Right cardiac atrium (tissue), 5 donors: ENCODE results near the gene OR2A7. TPM values are rescaled to one million over a fixed set of nuclear protein-coding genes. Genes with fewer than 3 reads are reported as not detected.
A peak's percentile ranks its signal among the peaks of the same experiment; 100 is the strongest.
"Not testable (repeated sequence)": the region's sequence is repeated elsewhere in the genome, so short reads cannot be mapped to it uniquely, and the experiment has no call there.

Experiments
- ATAC-seq, 2 donors: fragments of 200-7000 bp; cut with Tn5 transposase; one replicate each; pipeline versions ENCODE4 v1.8.0 to v1.9.1; 2020; ENCODE audit warnings: moderate library complexity in 2 of 2, mild to moderate bottlenecking in 1 of 2
- DNase-seq, 3 donors: peaks; one replicate each; pipeline ENCODE4 v3.0.0-alpha.2; 2020
- H3K27ac ChIP-seq: one replicate; pipeline ENCODE4 v1.5.1; 2013; ENCODE audit warnings: mild to moderate bottlenecking, low read length, control low read depth, moderate library complexity
- H3K27me3 ChIP-seq: one replicate; pipeline ENCODE4 v1.6.1; 2013; ENCODE audit not compliant: control insufficient read depth, insufficient read depth
- H3K4me1 ChIP-seq: one replicate; pipeline ENCODE4 v1.6.1; 2013; ENCODE audit warnings: low read length; ENCODE audit not compliant: control insufficient read depth, insufficient read depth
- H3K4me3 ChIP-seq: one replicate; pipeline ENCODE4 v1.5.1; 2013; ENCODE audit warnings: low read length, control low read depth
- H3K9me3 ChIP-seq: one replicate; pipeline ENCODE4 v1.6.1; 2013; ENCODE audit warnings: low read length; ENCODE audit not compliant: control insufficient read depth
- WGBS: extraction: QIAGEN DNeasy Blood & Tissue Kit; methylation state at CpG from one replicate; pipeline ENCODE4 v1.1.7; 2013; 5-methylcytosine and 5-hydroxymethylcytosine counted together
- intact Hi-C, 4 donors: fragments of 100-400 bp; cut with DNase I; formaldehyde crosslinking; loops; one replicate each; pipeline versions ENCODE4 v1.11.0 to v1.14.0; 2022 to 2023
- polyA plus RNA-seq: library from polyadenylated mRNA; stranded (reverse); fragments of 200-250 nt; gene quantifications from one replicate; pipeline ENCODE4 v1.2.3, GENCODE V29; 2013
- total RNA-seq, 4 donors: library from RNA; stranded (reverse); fragmentation: NEBNext Ultra II Directional; extraction: Animal tissue kit (Norgen Biotek cat#: 25700); gene quantifications; one replicate each; pipeline ENCODE4 v1.2.1, GENCODE V29; 2021
- donor health status: healthy with polysubstance abuse.
- donor health status: DM: no; HTN: yes; CAD: no.
- donor health status: DM: no; HTN: no; CAD: no.
- donor health status: DM: no; HTN: yes; CAD: no; lungs with severe emphysema.
- donor health status: DM: yes; HTN: yes; CAD: no.

OR2A7 gene
- total and polyA plus RNA-seq, 5 donors, result 0.40 to 1.5 (median 1.4) TPM

DNA sequence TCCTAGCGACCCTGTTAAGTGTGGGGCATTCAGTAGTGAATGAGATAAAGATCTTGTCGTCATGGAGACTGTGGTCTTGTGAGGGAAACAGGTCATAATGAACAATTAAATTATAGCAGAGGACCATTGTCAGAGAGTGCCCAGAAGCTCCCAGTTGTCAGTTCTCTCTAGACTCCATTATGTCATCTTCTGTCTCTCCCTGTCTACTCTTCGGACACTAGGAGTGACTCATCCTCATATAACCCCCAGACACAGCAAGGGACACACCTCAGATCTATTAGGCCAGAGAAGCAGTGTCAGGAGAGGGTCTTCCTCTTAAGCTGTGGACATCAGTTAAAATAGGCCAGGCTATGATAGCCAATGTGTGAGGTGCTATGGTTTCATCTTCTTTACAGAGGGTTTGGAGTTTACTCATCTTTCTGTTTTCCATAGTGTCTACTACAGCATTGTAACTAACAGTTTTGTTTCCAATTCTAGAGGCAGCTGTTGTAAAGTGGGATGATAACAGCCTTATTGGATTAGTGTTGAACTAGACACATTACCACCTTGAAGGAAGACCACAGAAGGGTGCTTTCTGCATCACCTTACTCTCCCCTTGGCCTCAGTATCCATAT lies 22.7 kb upstream of the OR2A7 start:
- WGBS, result no CpG with 5 or more reads among the region's 3 CpGs
- H3K4me3 ChIP-seq, intact Hi-C loops, DNase-seq, ATAC-seq, H3K27ac ChIP-seq, H3K9me3 ChIP-seq, H3K4me1 ChIP-seq, H3K27me3 ChIP-seq: not testable (repeated sequence)

DNA sequence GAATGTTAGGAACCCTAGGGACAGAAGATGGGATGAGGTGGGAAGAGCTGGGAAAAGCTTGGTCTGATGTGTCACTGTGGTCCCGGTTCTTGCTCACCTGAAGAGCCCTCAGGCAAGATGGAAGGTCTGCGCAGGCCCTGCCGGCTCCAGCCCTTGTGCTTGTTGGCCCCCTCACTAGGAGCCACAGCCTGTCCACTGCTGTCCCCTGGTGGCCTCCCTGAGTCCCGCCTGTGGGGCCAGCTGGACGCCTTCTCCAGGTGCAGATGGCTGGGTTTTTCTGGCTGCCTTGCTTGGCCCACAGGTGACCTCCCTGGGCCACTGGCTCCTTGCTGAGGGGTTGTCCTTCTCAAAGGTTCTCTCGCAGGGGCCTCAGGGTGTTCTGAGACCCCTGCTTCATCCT lies 19.1 kb upstream of the OR2A7 start:
- WGBS, result no CpG with 5 or more reads among the region's 6 CpGs
- ATAC-seq, result peak in 1 of 2 donors; percentile 17
- H3K4me1 ChIP-seq, DNase-seq, H3K9me3 ChIP-seq, H3K4me3 ChIP-seq, intact Hi-C loops, H3K27ac ChIP-seq, H3K27me3 ChIP-seq: not testable (repeated sequence)

- WGBS, result 87% methylated on average over 2 of the region's 4 CpGs
- H3K9me3 ChIP-seq, H3K4me3 ChIP-seq, intact Hi-C loops, H3K27ac ChIP-seq, H3K27me3 ChIP-seq, H3K4me1 ChIP-seq: not testable (repeated sequence)
- DNase-seq (peak in 1 of 3 donors; percentile 11), ATAC-seq (peak in 1 of 2 donors; percentile 7)
Measured at GRCh38 chr7:144282490-144282889, 17.9 kb upstream of the OR2A7 start.

DNA sequence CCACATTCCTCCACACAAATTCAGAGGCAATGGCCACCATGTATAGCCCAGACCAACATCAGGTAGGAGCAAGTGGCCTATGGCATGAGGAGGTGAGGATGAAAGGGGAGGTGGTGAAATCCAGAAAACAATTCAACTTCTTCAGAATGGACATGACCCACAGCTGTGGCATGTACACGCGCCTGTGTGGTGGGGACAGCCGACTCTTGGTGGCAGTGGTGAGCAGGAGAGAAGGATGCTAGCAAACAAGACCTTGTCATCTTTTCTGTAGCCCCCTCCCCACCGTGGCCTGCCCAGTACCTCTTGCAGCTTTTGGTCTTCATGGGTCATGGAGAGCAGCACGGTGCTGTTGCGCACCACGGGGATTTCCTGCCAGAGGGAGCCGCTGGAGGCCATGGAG lies 17.4 kb upstream of the OR2A7 start:
- intact Hi-C loops, H3K4me3 ChIP-seq, DNase-seq, ATAC-seq, H3K9me3 ChIP-seq, H3K4me1 ChIP-seq, H3K27me3 ChIP-seq, H3K27ac ChIP-seq: not testable (repeated sequence)
- WGBS, result no CpG with 5 or more reads among the region's 8 CpGs

- H3K27me3 ChIP-seq, H3K4me1 ChIP-seq, DNase-seq, H3K9me3 ChIP-seq, intact Hi-C loops, H3K27ac ChIP-seq, H3K4me3 ChIP-seq: not testable (repeated sequence)
- WGBS, result 99% methylated on average over 3 of the region's 6 CpGs
- peak in 1 of 2 donors; percentile 9 for ATAC-seq
Measured at GRCh38 chr7:144280010-144280409, 15.4 kb upstream of the OR2A7 start.

DNA sequence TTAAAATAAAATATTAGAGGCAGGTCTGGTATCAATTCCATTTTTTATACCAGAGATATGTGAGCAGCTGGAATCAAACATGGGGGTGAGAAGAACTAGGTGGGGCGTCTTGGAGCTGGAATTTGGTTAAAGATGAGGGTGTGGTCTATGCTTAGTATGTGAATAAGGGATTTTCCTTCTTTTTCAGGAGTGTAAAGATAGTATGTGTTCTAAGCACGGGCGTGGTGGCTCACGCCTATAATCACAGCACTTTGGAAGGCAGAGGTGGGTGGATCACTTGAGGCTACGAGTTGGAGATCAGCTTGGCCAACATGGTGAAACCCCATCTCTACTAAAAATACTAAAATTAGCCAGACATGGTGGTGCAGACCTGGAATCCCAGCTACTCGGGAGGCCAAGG lies 10.7 kb upstream of the OR2A7 start:
- 94% methylated on average over 4 of the region's 6 CpGs for WGBS
- ATAC-seq, H3K27me3 ChIP-seq, H3K9me3 ChIP-seq, H3K4me3 ChIP-seq, DNase-seq, H3K27ac ChIP-seq, intact Hi-C loops, H3K4me1 ChIP-seq: not testable (repeated sequence)

GRCh38 chr7:144269188-144269587 lies 4.6 kb upstream of the OR2A7 start, which contains the start of gene CTAGE8:
Gene CTAGE8 (minus strand): TSS chr7:144269288. CDS start chr7:144269250, 38 bp downstream.
- ATAC-seq, H3K27me3 ChIP-seq, H3K4me1 ChIP-seq, DNase-seq, H3K4me3 ChIP-seq, intact Hi-C loops, H3K27ac ChIP-seq, H3K9me3 ChIP-seq: not testable (repeated sequence)
- no CpG with 5 or more reads among the region's 19 CpGs for WGBS

GRCh38 chr7:144262128-144262527 lies 2.5 kb downstream of the OR2A7 start:
- H3K9me3 ChIP-seq, H3K4me3 ChIP-seq, DNase-seq, H3K4me1 ChIP-seq, H3K27ac ChIP-seq, H3K27me3 ChIP-seq, ATAC-seq, intact Hi-C loops: not testable (repeated sequence)
- no CpG with 5 or more reads among the region's 2 CpGs for WGBS

DNA sequence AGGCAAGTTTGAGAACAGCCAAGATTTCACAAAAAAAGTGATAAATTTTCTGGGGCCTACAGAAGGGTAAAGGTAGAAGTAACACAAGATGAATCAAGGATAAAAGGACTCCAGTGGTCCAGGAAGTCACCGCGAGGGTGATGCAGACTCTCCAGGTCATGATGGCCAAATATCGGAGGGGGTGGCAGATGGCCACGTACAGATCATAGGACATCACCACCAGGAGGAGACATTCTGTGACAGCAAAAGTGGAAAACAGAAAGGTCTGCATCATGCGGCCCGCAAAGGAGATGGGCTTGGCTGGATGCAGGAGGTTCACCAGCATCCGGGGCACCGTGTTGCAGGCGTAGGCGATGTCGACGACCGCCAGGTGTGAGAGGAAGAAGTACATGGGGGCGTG lies 5.5 kb downstream of the OR2A7 start:
- intact Hi-C loops, H3K4me3 ChIP-seq, ATAC-seq, H3K9me3 ChIP-seq, H3K27me3 ChIP-seq, DNase-seq, H3K27ac ChIP-seq, H3K4me1 ChIP-seq: not testable (repeated sequence)
- WGBS, result no CpG with 5 or more reads among the region's 14 CpGs

DNA sequence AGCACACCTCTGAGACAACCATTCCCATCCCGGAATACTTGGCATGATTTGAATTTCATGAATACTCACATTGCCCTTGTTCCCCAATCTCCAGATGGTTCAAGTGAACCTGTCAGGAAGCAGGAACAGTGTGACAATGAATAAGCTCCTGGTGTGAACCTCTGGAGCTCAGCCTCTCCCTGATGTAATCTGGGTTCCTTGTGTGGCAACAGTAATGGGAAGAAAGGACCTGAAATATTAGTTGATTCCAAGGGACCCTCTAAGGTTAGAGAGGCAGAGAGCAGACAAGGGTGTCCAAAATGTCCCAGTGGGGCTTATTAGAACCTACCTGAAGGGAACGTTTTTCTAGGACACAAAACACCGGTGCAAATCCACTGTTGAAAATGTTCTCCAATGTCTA lies 8.5 kb downstream of the OR2A7 start:
- DNase-seq (no peak), ATAC-seq (no peak)
- Histone ChIP-seq H3K4me1 (no peaks in the 10 kb centered on the region), H3K9me3 (no peaks in the 10 kb centered on the region), H3K27ac (no peak overlapping the region), H3K27me3 (no peaks in the 10 kb centered on the region), H3K4me3 (no peak overlapping the region)
- intact Hi-C loops, result no loop called here
- WGBS, result 79% methylated on average over 3 of the region's 3 CpGs

- intact Hi-C loops, result no loop called here
- Histone ChIP-seq H3K27me3 (no peaks in the 10 kb centered on the region), H3K4me3 (no peak overlapping the region), H3K9me3 (no peaks in the 10 kb centered on the region), H3K4me1 (no peaks in the 10 kb centered on the region), H3K27ac (no peak overlapping the region)
- 70% methylated on average over 5 of the region's 5 CpGs for WGBS
- ATAC-seq, result no peak
- no peak for DNase-seq
Measured at GRCh38 chr7:144255471-144255897, 9.1 kb downstream of the OR2A7 start.

DNA sequence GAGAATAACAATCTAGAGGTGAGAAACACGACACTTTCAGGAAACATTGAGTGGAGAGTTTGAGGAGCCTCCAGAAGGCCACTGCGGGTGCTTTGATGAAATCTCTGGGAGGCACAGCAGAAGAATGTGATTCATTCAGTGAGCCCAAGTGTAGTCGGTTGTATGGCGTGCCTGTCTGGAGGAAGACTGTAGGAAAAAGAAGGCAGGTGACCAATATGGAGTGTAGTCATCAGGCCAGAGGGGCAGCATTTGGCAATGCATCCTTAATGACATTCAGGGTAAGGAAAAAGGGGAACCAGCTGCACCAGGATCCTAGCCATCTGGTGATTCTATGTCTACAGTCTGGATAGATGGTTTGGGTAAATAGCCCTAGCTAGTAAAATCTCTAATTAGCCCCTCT lies 12.3 kb downstream of the OR2A7 start:
- H3K27me3 ChIP-seq, H3K27ac ChIP-seq, H3K9me3 ChIP-seq, DNase-seq, ATAC-seq, H3K4me1 ChIP-seq, intact Hi-C loops, H3K4me3 ChIP-seq: not testable (repeated sequence)
- no CpG with 5 or more reads among the region's 4 CpGs for WGBS
